HepG2 (cell line): ENCODE measurements around the gene PPP1R16B. TPM values are rescaled to one million over a fixed set of nuclear protein-coding genes. Genes with fewer than 3 reads are reported as not detected.

Source experiments
- ARID2 ChIP-seq: sonication (generic); formaldehyde crosslinking; IDR thresholded peaks from 2 replicates; pipeline ENCODE4 v1.8.1; 2022; ENCODE audit warnings: mild to moderate bottlenecking, missing genetic modification reagents, borderline replicate concordance
- CBX1 ChIP-seq: IDR thresholded peaks from one replicate; pipeline ENCODE4 v1.6.1; 2016; ENCODE audit warnings: antibody characterized with exemption, low read depth
- CEBPZ ChIP-seq: IDR thresholded peaks from 2 replicates; pipeline ENCODE4 v1.6.1; 2012; ENCODE audit warnings: low read length, improper control_type of control experiment
- FOSL1 ChIP-seq: sonication (generic); formaldehyde crosslinking; IDR thresholded peaks from 2 replicates; pipeline ENCODE4 v1.9.0; 2021; ENCODE audit warnings: missing genetic modification reagents, borderline replicate concordance
- FOXA1 ChIP-seq, 2 experiments: fragments of 450-650 bp in 1 of 2; sonication (generic) in 1 of 2; formaldehyde crosslinking in 1 of 2; IDR thresholded peaks; 2 replicates each; pipeline versions ENCODE4 v1.4.0 to v1.6.1; 2016 to 2020; ENCODE audit warnings: missing genetic modification reagents in 1 of 2
- HNF4A ChIP-seq: sonication (generic); formaldehyde crosslinking; IDR thresholded peaks from 2 replicates; pipeline ENCODE4 v1.4.0; 2020; ENCODE audit warnings: missing genetic modification reagents
- HNRNPH1 ChIP-seq: fragments of 200-400 bp; formaldehyde crosslinking; optimal IDR thresholded peaks from 2 replicates; pipeline ENCODE3; 2017; ENCODE audit warnings: mild to moderate bottlenecking, low read depth, low read length
- RARG ChIP-seq: sonication (generic); formaldehyde crosslinking; IDR thresholded peaks from 2 replicates; pipeline ENCODE4 v1.4.0; 2020; ENCODE audit warnings: low read depth, mild to moderate bottlenecking, missing genetic modification reagents
- REST ChIP-seq, 2 experiments: IDR thresholded peaks; 2 replicates each; pipeline ENCODE4 v1.6.1; 2011 to 2012; ENCODE audit warnings: low read length in 2 of 2, borderline replicate concordance in 1 of 2, low read depth in 1 of 2, mild to moderate bottlenecking in 1 of 2, moderate library complexity in 1 of 2
- RFXANK ChIP-seq: IDR thresholded peaks from 2 replicates; pipeline ENCODE4 v1.6.1; 2016
- RNF219 ChIP-seq: sonication (generic); formaldehyde crosslinking; IDR thresholded peaks from 2 replicates; pipeline ENCODE4 v1.5.0; 2020; ENCODE audit warnings: mild to moderate bottlenecking, missing genetic modification reagents
- ZNF331 ChIP-seq: sonication (generic); formaldehyde crosslinking; IDR thresholded peaks from 2 replicates; pipeline ENCODE4 v1.4.0; 2020; ENCODE audit warnings: missing genetic modification reagents
- ZNF580 ChIP-seq: IDR thresholded peaks from 2 replicates; pipeline ENCODE4 v1.6.1; 2016; ENCODE audit warnings: low read depth, borderline replicate concordance
- ZNF672 ChIP-seq: sonication (generic); formaldehyde crosslinking; IDR thresholded peaks from 2 replicates; pipeline ENCODE4 v1.8.1; 2022; ENCODE audit warnings: missing genetic modification reagents
- ZSCAN21 ChIP-seq: sonication (generic); formaldehyde crosslinking; IDR thresholded peaks from 2 replicates; pipeline ENCODE4 v1.8.0; 2022; ENCODE audit warnings: mild to moderate bottlenecking, missing genetic modification reagents, moderate library complexity, borderline replicate concordance
- polyA plus RNA-seq, 8 experiments: library from polyadenylated mRNA; depleted of rRNA in 3 of 8; stranded (reverse) in 7 of 8; unstranded in 1 of 8; fragments of >200 nt; fragmentation: Illumina TruSeq in 4 of 8; extraction: Trizol in 4 of 8; gene quantifications; 2 replicates each; pipeline versions ENCODE4 v1.2.1 to v1.2.3, GENCODE V29; 2011 to 2016; ENCODE audit warnings: low read depth in 4 of 8, missing spikeins in 1 of 8, mixed read lengths in 1 of 8; ENCODE audit not compliant: insufficient read depth in 1 of 8
- total RNA-seq, 5 experiments: library from RNA; depleted of rRNA; stranded (reverse); fragments of >200 nt; fragmentation: Illumina TruSeq; extraction: Trizol; gene quantifications; 2 replicates each; pipeline ENCODE4 v1.2.3, GENCODE V29; 2016; ENCODE audit warnings: low read depth in 1 of 5
- TF ChIP-seq, protein P1 (sequence below): IDR thresholded peaks from 2 replicates; pipeline ENCODE4 v1.6.1; 2016; ENCODE audit warnings: mild to moderate bottlenecking, missing biosample characterization, missing genetic modification reagents
- TF ChIP-seq, protein P2 (sequence below): sonication (generic); formaldehyde crosslinking; IDR thresholded peaks from 2 replicates; pipeline ENCODE4 v1.8.1; 2023; ENCODE audit warnings: mild to moderate bottlenecking, inconsistent platforms, moderate library complexity, missing genetic modification reagents, borderline replicate concordance

Gene PPP1R16B
- total and polyA plus RNA-seq, 2 of the 13 experiments (the other 11 are each of a cell fraction or from before 2014, with no cell fraction given): 0.02 to 0.11 TPM

DNA sequence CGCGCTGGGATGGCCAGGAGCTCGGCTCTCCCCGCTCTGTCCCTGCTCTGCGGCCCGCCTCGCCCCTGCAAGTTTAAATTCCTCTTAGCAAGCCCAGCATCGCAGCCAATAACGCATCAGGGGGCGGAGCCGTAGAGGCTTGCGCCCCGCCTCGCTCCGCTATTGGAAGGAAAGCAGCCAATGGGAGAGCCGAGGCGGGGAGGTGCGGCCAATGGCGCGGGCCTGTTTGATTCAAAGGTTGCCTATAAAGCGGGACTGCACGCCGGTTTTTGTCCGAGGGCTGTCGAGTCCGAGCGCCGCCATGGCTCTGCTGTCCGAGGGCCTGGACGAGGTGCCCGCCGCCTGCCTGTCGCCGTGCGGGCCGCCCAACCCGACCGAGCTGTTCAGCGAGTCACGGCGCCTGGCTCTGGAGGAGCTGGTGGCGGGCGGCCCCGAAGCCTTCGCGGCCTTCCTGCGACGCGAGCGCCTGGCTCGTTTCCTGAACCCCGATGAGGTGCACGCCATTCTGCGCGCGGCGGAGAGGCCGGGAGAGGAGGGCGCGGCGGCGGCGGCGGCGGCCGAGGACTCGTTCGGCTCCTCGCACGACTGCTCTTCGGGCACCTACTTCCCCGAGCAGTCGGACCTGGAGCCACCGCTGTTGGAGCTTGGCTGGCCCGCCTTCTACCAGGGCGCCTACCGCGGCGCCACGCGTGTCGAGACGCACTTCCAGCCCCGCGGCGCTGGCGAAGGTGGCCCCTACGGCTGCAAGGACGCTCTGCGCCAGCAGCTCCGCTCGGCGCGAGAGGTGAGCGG lies 120.8 kb downstream of the PPP1R16B start, which contains the start of gene FAM83D (continued):
- TF ChIP-seq HNRNPH1 (no peak), ZNF672 (CRISPR knock-in tag) (no peak; the same call in 1 of the 2 replicates), ARID2 (CRISPR knock-in tag) (peak; percentile 100), ZNF580 (CRISPR knock-in tag) (peak; percentile 96; the same call in 1 of the 2 replicates), FOSL1 (CRISPR knock-in tag) (peak; percentile 51; the same call in 1 of the 2 replicates), RNF219 (no peak), RFXANK (CRISPR knock-in tag) (peak; percentile 75; the same call in 1 of the 2 replicates), ZNF331 (CRISPR knock-in tag) (peak; percentile 69; the same call in 1 of the 2 replicates), RARG (CRISPR knock-in tag) (no peak), ZSCAN21 (CRISPR knock-in tag) (peak; percentile 93), HNF4A (peak; percentile 75), FOXA1 (IDR thresholded peaks at IDR 0.05) (no peak), FOXA1 (CRISPR knock-in tag; IDR thresholded peaks at IDR 0.05) (no peak), CBX1 (no peak), REST (IDR thresholded peaks at IDR 0.05; ENCODE audit: borderline replicate concordance in 1 of 2, low read depth in 1 of 2, low read length in 2 of 2) (no peak; a peak in 2 of 4 replicates), CEBPZ (no peak)
- TF ChIP-seq, protein P1, sequence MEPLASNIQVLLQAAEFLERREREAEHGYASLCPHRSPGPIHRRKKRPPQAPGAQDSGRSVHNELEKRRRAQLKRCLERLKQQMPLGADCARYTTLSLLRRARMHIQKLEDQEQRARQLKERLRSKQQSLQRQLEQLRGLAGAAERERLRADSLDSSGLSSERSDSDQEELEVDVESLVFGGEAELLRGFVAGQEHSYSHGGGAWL (CRISPR knock-in tag): peak; percentile 94
- TF ChIP-seq, protein P2, sequence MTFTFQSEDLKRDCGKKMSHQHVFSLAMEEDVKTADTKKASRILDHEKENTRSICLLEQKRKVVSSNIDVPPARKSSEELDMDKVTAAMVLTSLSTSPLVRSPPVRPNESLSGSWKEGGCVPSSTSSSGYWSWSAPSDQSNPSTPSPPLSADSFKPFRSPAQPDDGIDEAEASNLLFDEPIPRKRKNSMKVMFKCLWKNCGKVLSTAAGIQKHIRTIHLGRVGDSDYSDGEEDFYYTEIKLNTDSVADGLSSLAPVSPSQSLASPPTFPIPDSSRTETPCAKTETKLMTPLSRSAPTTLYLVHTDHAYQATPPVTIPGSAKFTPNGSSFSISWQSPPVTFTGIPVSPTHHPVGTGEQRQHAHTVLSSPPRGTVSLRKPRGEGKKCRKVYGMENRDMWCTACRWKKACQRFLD: peak; percentile 80; the same call in 1 of the 2 replicates
